ENCODE results near the gene KRT39. TPM values are rescaled to one million over a fixed set of nuclear protein-coding genes. Genes with fewer than 3 reads are reported as not detected.
"Not testable (repeated sequence)": the region's sequence is repeated elsewhere in the genome, so short reads cannot be mapped to it uniquely, and the experiment has no call there.

KRT39 gene
- polyA plus RNA-seq (ENCODE audit: insufficient read length in 12 of 12): 10 to 100 TPM in 1 of 12 donors, 1 to 10 TPM in 9, not detected in 2; 2.3 to 12.3 (median 6.3) TPM
- long read RNA-seq, donor 1: 0 reads
- long read RNA-seq, donor 2: 0 reads
- long read RNA-seq, donor 3, partial matches to known transcripts: 0 of 4 reads
- long read RNA-seq, donor 3, other reads (novel, unspliced or antisense): 0 of 4 reads
- long read RNA-seq, donor 4, partial matches to known transcripts: 0 of 1 reads
- long read RNA-seq, donor 4, other reads (novel, unspliced or antisense): 0 of 1 reads
- long read RNA-seq, donor 5, partial matches to known transcripts: 0 of 6 reads
- long read RNA-seq, donor 5, other reads (novel, unspliced or antisense): 0 of 6 reads
- long read RNA-seq, donor 6, partial matches to known transcripts: 0 of 1 reads
- long read RNA-seq, donor 6, other reads (novel, unspliced or antisense): 0 of 1 reads
- long read RNA-seq, donor 7, partial matches to known transcripts: 0 of 2 reads
- long read RNA-seq, donor 7, other reads (novel, unspliced or antisense): 0 of 2 reads
- long read RNA-seq, donor 8, partial matches to known transcripts: 0 of 1 reads
- long read RNA-seq, donor 8, other reads (novel, unspliced or antisense): 0 of 1 reads
- long read RNA-seq, donor 9: 0 reads
- long read RNA-seq, donor 10: 0 reads
- long read RNA-seq, donor 11, transcript KRT39-201 (7 exons, 1,696 nt): major isoform, 5 of 5 reads
- long read RNA-seq, donor 11, partial matches to known transcripts: 0 of 5 reads
- long read RNA-seq, donor 11, other reads (novel, unspliced or antisense): 0 of 5 reads

- no peak for DNase-seq
Observed at GRCh38 chr17:40966848-40967247, at the start of gene KRT39. Gene KRT39, minus strand, starts transcription at chr17:40966948. Its CDS starts 92 bp downstream, at chr17:40966856.

DNA sequence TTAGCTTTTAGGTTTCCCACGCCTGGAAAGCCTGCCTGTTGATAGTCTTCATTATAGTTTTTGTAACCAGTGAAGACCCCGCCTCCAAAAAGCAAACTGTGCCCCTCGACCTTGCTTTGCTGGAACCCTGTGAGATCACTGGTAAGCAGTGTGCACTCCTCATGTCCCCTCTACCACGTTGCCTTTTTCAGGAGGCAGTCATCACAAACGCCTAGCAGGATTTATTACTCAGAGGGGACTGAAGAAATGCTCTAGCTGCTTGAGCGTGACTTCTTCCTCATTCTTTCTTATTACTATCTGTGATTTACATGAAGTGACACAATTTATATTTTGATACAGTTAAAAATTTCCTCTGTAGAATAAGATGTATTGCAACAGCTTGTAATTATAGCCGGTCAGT is 48.7 kb upstream of the KRT39 start:
- DNase-seq: no peak

DNA sequence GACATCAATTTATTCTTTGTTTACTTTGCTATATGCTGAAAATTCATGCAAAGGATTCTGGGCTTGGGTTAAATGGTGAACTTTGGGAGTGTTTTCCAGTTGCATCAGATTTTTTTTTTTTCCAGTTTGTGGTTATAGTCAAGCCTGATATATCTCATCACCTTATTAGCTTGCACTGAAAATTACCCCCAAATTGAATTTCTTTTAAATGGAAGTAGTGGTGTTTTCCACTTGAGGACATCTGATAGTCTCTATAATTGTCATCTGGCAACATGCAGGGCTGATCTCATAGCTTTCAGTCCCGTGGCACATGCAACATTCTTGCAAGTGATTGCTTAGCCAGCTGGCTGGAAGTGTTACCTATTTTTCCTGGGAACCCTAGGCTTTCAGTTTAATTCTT is 46.9 kb upstream of the KRT39 start:
- DNase-seq: peak; percentile 31

DNA sequence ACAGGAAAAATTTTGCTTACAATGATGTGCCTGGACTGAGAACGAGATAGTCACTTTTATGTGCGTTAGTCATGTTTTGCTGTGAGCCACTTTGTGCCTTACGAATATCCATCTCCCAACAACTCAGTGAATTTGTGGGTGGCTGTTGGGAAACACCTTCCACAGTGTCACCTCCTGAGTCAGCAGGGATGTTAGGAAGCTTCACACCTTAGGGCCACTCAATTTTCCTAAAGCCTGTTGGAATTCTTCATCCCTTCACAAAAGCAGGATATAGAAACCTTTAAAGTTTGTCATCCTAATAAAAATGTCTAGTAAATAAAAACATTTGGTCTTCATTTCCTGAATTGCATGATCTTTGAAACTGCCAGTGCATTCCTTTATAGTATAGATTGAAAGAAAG is 46.4 kb upstream of the KRT39 start:
- DNase-seq: no peak

DNA sequence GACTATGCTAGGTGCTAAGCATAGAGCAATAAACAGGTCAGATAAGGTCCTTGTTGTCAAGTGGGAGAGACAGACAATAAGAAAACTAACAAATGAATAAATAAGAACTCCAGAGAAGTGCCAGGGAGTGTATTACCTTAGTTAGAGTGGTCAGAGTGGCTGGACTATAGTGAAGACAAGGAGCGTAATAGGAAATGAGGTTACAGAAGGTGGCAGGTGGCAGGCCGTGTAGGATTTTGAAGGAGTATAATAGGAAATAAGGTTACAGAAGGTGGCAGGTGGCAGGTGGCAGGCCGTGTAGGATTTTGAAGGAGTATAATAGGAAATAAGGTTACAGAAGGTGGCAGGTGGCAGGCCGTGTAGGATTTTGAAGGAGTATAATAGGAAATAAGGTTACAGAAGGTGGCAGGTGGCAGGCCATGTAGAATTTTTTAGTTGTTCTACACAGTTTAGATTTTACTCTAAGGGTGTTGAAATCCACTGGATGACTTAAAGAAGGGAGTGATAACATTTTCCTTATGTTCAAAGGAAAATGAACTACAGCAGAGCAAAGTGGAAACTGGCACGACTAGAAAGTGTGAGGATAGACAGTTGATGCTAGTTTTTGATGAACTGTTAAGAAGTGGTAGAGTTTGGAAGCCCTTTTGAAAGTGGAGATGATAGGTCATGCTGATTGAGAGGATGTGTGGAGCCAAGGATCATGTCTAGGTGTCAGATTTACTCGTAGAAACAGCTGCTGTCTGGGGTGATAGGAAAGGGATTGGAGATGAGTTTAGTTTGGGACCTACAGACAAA is 45.8 kb upstream of the KRT39 start:
- DNase-seq: no peak

- DNase-seq: no peak
Observed at GRCh38 chr17:41010441-41010840, 43.7 kb upstream of the KRT39 start.

DNA sequence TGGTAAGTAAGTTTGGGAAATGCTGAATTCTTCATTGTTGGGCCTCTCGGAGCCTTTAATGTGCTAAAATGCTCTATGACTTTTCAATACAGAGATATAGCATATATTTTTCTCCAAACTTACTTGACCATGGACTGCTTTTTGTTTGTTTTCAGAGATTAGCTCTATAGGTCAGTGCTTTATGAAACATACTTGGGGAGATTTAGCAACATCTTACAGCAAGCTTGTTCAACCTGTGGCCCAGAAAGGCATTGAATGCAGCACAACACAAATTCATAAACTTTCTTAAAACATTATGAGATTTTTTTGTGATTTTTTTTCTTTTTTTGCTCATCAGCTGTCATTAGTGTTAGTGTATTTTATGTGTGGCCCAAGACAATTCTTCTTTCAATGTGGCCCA is 43.2 kb upstream of the KRT39 start:
- DNase-seq: no peak

- DNase-seq: no peak
Observed at GRCh38 chr17:41009301-41009760, 42.6 kb upstream of the KRT39 start.

DNA sequence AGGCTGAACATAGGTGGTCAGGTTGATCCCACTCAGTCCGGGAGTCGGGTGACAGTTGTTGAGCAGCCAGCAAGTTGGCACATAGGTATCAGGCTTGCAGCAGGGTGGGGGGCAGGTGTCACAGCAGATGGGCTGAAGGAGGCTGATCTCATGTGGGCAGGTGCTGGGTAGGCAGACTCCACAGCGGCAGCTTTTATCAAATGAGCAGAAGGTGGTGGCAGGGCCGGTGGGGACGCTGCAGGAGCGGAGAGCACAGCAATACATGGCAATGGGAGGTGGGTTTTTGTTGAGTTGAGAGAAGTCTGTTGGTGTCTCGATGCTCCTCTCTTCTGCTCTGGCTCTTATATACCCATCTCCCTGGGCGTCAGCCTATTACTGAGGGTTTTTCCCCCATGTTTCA is 42.1 kb upstream of the KRT39 start, which contains the start of gene KRTAP3-1:
Gene KRTAP3-1 (minus strand): TSS at position 318 of the 400 bp plus-strand sequence. CDS start 54 bp downstream, at position 264.
- DNase-seq: no peak

GRCh38 chr17:41004397-41004796 is 37.6 kb upstream of the KRT39 start:
- no peak for DNase-seq

- DNase-seq: no peak
Observed at GRCh38 chr17:41003926-41004325, 37.2 kb upstream of the KRT39 start.

DNA sequence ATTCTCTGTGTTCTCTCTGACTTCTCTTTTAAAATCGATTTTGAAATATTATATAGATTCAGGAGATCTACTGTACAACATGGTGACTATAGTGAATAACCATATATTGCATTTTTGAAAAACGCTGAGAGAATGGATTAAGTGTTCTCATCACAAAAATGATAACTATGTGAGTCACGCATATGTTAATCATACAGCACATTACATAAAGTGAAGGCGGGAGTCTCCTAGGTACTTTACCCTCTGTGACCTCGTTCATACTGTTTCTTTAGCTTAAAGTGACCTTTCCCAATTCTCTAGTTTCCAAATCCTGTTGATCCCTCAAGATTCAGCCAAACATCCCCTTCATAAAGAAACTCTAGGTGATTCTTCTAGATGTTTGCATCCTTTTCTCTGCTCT is 36.1 kb upstream of the KRT39 start:
- no peak for DNase-seq

DNA sequence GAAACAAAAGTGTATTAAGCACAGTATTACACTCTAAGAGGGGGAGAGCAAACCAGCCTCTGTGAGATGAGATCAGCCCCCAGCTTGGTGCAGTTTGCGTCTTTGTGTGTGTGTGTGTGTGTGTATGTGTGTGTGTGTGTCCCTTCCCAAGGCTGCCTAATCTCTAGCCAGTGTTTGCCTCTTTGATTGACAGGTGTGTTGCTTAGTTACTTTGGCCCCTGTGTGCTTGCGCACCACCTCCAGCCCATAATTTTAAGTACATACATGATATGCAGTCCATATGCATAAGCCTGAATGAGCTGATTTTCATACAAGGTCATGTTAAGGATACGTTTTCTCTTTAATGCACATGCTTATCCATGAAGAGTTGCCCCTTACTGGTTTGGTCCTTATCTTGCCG is 35.0 kb upstream of the KRT39 start:
- no peak for DNase-seq

GRCh38 chr17:40999563-40999962 is 32.8 kb upstream of the KRT39 start, which contains the start of gene KRTAP3-2:
Gene KRTAP3-2, minus strand, starts transcription at chr17:40999906. Its CDS starts 53 bp downstream, at chr17:40999853.
- DNase-seq: not testable (repeated sequence)

- DNase-seq: no peak
Observed at GRCh38 chr17:40997361-40997760, 30.6 kb upstream of the KRT39 start.

DNA sequence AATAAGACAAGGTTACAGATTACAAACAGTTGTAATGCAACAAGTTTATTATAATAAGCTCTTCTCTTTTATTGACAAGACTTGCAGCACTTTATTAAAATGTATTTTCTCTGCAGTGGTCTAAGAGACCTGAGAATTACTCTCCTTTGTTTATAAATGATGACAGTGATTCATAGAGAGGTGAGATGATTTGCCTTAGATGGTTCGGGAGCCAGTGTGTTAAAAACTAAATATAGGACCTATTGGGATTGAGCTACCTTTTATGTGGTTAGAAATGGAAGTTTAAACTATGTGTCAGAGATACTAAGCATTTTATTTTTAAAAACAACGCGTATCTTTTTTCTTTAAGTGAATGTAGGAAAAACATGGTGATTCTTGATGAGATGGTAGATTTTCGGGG is 30.1 kb upstream of the KRT39 start:
- DNase-seq: no peak

- DNase-seq: no peak
Observed at GRCh38 chr17:40995116-40995515, 28.4 kb upstream of the KRT39 start.

DNA sequence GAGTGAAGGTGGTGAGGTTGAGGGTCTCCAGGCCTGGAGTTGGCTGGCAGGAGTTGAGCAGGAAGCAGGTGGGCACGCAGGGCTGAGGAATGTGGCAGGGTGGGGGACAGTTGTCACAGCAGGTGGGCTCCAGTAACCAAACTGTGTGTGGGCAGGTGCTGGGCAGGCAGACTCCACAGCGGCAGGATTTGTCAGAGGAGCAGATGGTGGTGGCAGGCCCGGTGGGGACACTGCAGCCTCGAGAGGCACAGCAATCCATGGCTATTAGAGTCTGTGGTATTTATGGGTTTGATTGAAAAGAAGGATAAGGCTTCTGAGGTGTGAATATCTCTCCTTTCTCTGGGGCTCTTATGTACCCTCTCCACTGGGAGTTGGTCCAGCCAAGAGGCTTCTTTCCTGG is 27.1 kb upstream of the KRT39 start, which contains the start of gene KRTAP3-3:
Gene KRTAP3-3 (minus strand): TSS at position 326 of the 400 bp plus-strand sequence. CDS start 67 bp downstream, at position 259.
- DNase-seq: no peak

DNA sequence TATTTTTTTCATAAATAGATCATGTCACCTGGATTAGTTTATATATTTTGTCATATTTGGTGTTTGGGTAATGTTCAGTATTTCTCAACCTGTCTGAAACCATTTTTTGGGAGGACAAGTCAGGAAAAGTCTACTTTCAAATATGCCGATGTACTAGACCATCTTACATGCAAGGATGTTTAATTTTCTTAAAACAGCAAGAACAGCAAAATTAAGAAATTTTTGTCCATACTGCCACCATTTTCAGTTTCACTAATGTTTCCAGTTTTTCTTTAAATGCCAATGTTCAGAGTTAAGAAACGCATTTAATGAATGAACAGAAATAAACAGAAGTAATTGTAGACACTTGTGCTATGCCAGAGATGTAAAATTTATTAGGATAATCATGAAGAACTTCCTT is 26.3 kb upstream of the KRT39 start:
- DNase-seq: no peak

GRCh38 chr17:40992666-40993065 is 25.9 kb upstream of the KRT39 start:
- no peak for DNase-seq

DNA sequence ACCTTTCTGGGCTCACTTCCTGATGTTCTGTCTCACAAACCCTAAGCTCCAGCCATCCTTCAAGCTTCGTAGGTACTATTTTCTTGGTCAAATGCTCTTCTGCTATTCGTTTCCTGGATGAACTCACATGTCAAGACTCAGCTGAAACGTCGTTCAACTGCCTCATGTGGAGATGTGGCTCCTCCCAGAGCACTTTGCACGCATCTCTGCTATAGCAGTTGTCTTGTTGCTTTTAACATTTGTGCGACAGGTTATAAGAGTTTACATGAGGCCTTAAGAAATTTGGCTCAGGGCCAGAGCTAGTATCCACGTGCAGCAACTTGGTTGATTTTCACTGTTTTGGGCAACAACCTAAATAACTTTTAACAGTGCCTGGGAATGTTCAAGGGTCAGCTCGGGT is 20.2 kb upstream of the KRT39 start:
- DNase-seq: no peak

DNA sequence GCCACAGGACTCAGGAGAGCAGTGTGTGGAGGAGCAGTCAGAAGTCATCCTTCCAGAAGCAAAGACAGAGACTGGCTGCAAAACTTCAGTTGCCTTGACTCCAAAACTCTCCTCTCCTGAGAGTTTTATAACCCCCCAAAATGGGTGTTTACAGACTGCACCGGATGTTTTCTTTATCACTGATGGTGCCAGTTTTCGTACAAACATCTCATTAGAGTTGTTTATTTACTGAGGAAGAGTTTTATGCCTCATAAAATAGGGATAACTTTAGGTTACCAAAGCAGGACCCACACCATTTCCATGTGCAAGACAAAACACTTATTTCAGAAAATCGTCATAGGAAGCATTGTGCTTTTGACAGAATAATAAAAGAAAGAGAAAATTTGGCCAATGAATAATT is 17.5 kb upstream of the KRT39 start, which contains the start of gene KRT40:
Gene KRT40 (minus strand): TSS at position 101 of the 400 bp plus-strand sequence. CDS start 53 bp downstream, at position 48.
- no peak for DNase-seq
